ENCODE measurements around the gene SNX1. TPM values are rescaled to one million over a fixed set of nuclear protein-coding genes. Genes with fewer than 3 reads are reported as not detected.

Gene SNX1
- total and polyA plus RNA-seq, 2 of the 8 experiments (the other 6 are each of a cell fraction or from before 2014, with no cell fraction given) = 27.9 to 59.8 TPM

DNA sequence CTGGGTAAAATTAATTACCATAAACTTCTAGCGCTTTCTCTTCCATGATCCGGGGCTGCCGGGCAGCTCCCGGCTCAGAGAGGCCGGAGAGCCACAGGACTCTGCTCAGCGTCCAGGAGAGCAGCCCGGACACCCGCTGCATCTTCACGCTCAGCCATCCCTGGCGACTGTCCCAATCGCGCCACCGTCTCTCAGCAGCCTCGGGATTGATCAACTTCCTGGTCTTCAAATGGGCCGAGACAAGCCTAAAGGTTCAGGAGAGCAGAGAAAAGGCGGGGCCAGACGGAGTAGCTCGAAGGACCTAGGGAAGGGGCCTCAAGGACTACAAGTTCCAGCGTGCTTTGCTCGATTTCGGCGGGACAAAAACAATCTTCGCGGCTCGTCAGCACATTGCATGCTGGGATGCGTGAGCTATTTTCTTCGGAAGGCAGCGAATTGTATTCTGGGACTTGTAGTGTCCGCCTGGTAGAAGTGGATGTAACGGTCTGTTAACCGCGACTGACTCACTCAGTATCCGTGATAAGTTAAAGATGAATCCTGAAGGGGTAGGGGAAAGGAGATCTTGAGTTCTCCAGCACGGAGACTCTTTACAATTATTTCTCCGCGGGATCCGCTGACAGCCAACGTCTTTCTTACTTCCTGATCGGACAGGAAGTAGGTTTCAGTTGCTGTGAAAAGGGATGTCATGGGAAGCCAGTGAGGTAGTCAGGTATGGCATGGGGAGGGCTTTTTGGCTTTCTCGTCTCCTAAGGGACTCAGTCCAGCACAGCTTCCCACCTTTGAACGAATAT is 2.0 kb upstream of the SNX1 start, which contains the start of gene CIAO2A:
Gene CIAO2A (minus strand): TSS at position 212 of the 791 bp plus-strand sequence. CDS start 70 bp downstream, at position 142.
- peak within 1 kb of the TSS; percentile 32 to 94 (median 84) for H3K9ac ChIP-seq (replicated peaks in 1 of 4; ENCODE audit: extremely low read depth in 1 of 4, low read depth in 3 of 4, low read length in 3 of 4)
- no peak within 1 kb of the TSS for H3K4ac ChIP-seq (replicated peaks; ENCODE audit: insufficient read length, low read depth, low read length)
- peak within 1 kb of the TSS; percentile 66 for H3K27ac ChIP-seq (ENCODE audit: low read depth, low read length)
- peaks cover 4% of the 10 kb centered on the region for H3K79me1 ChIP-seq (ENCODE audit: low read depth, low read length)
- H4K20me1 ChIP-seq (replicated peaks in 1 of 2; ENCODE audit: control insufficient read depth in 1 of 2, insufficient read depth in 2 of 2, low read length in 2 of 2) = peaks cover 0 to 2% of the 10 kb centered on the region in 2 experiments
- peak; percentile 88 to 95 for DNase-seq (ENCODE audit: low read depth in 1 of 2, low spot score in 2 of 2)
- no peak within 1 kb of the TSS for H2BK120ac ChIP-seq (replicated peaks; ENCODE audit: low read depth, low read length)
- H3K27me3 ChIP-seq (replicated peaks in 1 of 4; ENCODE audit: control insufficient read depth in 3 of 4, extremely low read depth in 1 of 4, insufficient read depth in 3 of 4, low read length in 3 of 4) = no peaks in the 10 kb centered on the region
- no peak within 1 kb of the TSS for H2AK5ac ChIP-seq (ENCODE audit: low read depth, low read length)
- no peak within 1 kb of the TSS for H4K91ac ChIP-seq (replicated peaks; ENCODE audit: insufficient read length, low read length)
- peak within 1 kb of the TSS; percentile 85 to 92 for H3K4me2 ChIP-seq (ENCODE audit: insufficient read depth in 1 of 2, low read depth in 2 of 2, low read length in 2 of 2)
- CTCF ChIA-PET (ENCODE audit: partially characterized antibody) = interaction anchor here (0.6 to 2.1 kb wide), 9 partner anchors 11 to 293 kb away, joined by 3 to 8 read pairs (median 3); no protein-coding TSS in a partner anchor
- WGBS, 2 experiments (ENCODE audit: extremely low coverage in 1 of 2, insufficient coverage in 1 of 2, insufficient read length in 1 of 2, insufficient replicate concordance in 2 of 2, low coverage in 1 of 2, low lambda C conversion rate in 2 of 2, missing lambda C conversion rate in 1 of 2) = 2% methylated on average over 38 of the region's 41 CpGs; no CpG with 5 or more reads in 1 of the 2 experiments
- peaks cover 0 to 52% of the 10 kb centered on the region in 2 experiments; a peak in 2 of 4 replicates for H3K79me2 ChIP-seq (ENCODE audit: control insufficient read depth in 1 of 2, insufficient read depth in 2 of 2, low read length in 2 of 2)
- H2BK12ac ChIP-seq (ENCODE audit: low read depth, low read length) = peak within 1 kb of the TSS; percentile 75
- H2AFZ ChIP-seq (ENCODE audit: low read length) = peak within 1 kb of the TSS; percentile 99
- peak within 1 kb of the TSS; percentile 35 for H3K56ac ChIP-seq (replicated peaks; ENCODE audit: insufficient read length, low read depth, low read length)
- H2BK15ac ChIP-seq (ENCODE audit: low read length) = peak within 1 kb of the TSS; percentile 84; the same call in 1 of the 2 replicates
- H4K5ac ChIP-seq (ENCODE audit: insufficient read length, low read depth, low read length) = peak within 1 kb of the TSS; percentile 79
- peak within 1 kb of the TSS; percentile 80 for H2BK5ac ChIP-seq (ENCODE audit: low read depth, low read length)
- H3K14ac ChIP-seq (ENCODE audit: insufficient read length) = no peak within 1 kb of the TSS
- peaks cover 0 to 9% (median 0%) of the 10 kb centered on the region in 4 experiments; a peak in 2 of 8 replicates for H3K36me3 ChIP-seq (ENCODE audit: control insufficient read depth in 2 of 4, insufficient read depth in 4 of 4, low read length in 3 of 4)
- H3K23ac ChIP-seq (ENCODE audit: insufficient read length) = no peak within 1 kb of the TSS
- peak; percentile 65 for FAIRE-seq
- H3K9me3 ChIP-seq (ENCODE audit: insufficient read depth in 2 of 2, low read depth in 1 of 2, low read length in 1 of 2) = no peaks in the 10 kb centered on the region
- H3K18ac ChIP-seq (ENCODE audit: extremely low read depth, low read length) = peak within 1 kb of the TSS; percentile 98
- POLR2A ChIA-PET (ENCODE audit: partially characterized antibody) = interaction anchor here (0.6 to 2.1 kb wide), 16 partner anchors 10 to 493 kb away, joined by 3 to 10 read pairs (median 3); partner anchors contain the start of gene PPIB
- peak within 1 kb of the TSS; percentile 88; the same call in 1 of the 2 replicates for H4K8ac ChIP-seq (ENCODE audit: extremely low read depth, insufficient read depth, low read length)
- peak within 1 kb of the TSS; percentile 78 to 92 (median 83) for H3K4me3 ChIP-seq (ENCODE audit: extremely low read depth in 1 of 4, insufficient read depth in 2 of 4, low read depth in 3 of 4, low read length in 4 of 4)
- H2BK20ac ChIP-seq (ENCODE audit: low read length) = peak within 1 kb of the TSS; percentile 75
- peaks cover 12% of the 10 kb centered on the region for H3K23me2 ChIP-seq (ENCODE audit: low read depth, low read length)
- peaks cover 2 to 6% (median 4%) of the 10 kb centered on the region in 4 experiments for H3K4me1 ChIP-seq (replicated peaks in 1 of 4; ENCODE audit: control insufficient read depth in 3 of 4, insufficient read depth in 4 of 4, low read length in 3 of 4)
- TF ChIP-seq SIN3A (conservative IDR thresholded peaks at IDR 0.05 in 1 of 2, IDR thresholded peaks at IDR 0.05 in 1 of 2; ENCODE audit: low read depth in 1 of 2, low read length in 2 of 2) (peak in 1 of 2 experiments; percentile 82; a peak in 1 of 4 replicates), SRF (IDR thresholded peaks at IDR 0.05; ENCODE audit: low read depth, low read length) (no peak), SIRT6 (IDR thresholded peaks at IDR 0.05; ENCODE audit: low read length) (no peak), JUND (IDR thresholded peaks at IDR 0.05; ENCODE audit: low read length) (no peak), CREB1 (IDR thresholded peaks at IDR 0.05) (peak; percentile 81), SIX5 (IDR thresholded peaks at IDR 0.05; ENCODE audit: low read depth, low read length) (peak; percentile 95), GABPA (IDR thresholded peaks at IDR 0.05; ENCODE audit: borderline replicate concordance, insufficient read depth, low read length) (no peak), HDAC2 (IDR thresholded peaks at IDR 0.05; ENCODE audit: borderline replicate concordance in 1 of 2, low read depth in 2 of 2, low read length in 2 of 2) (0 out of 4 replicates have a peak, but pooled peaks of 1 of the 2 experiments have one; percentile 33), EP300 (IDR thresholded peaks at IDR 0.05; ENCODE audit: borderline replicate concordance in 1 of 2, low read depth in 2 of 2, low read length in 2 of 2) (no peak), PHF8 (conservative IDR thresholded peaks at IDR 0.05; ENCODE audit: low read depth, low read length) (peak; percentile 73), CEBPB (IDR thresholded peaks at IDR 0.05; ENCODE audit: low read depth, low read length) (no peak)

Data from H1 (cell line).